Right lobe of liver (tissue), 6 donors: ENCODE results near the gene SH2D4B. TPM values are rescaled to one million over a fixed set of nuclear protein-coding genes. Genes with fewer than 3 reads are reported as not detected.
A peak's percentile ranks its signal among the peaks of the same experiment; 100 is the strongest.
"Not testable (repeated sequence)": the region's sequence is repeated elsewhere in the genome, so short reads cannot be mapped to it uniquely, and the experiment has no call there.

Source experiments
- ATAC-seq, 4 donors: fragments of 200-7000 bp; cut with Tn5 transposase; one replicate each; pipeline ENCODE4 v1.9.1; 2020; ENCODE audit warnings: mild to moderate bottlenecking in 4 of 4, moderate library complexity in 4 of 4
- DNase-seq, 3 donors: peaks; one replicate each; pipeline ENCODE4 v3.0.0-alpha.2; 2020
- H3K27ac ChIP-seq, 3 donors: fragments of 200-600 bp; one replicate each; pipeline ENCODE4 v1.8.0; 2022
- H3K27me3 ChIP-seq, 2 donors: fragments of 200-600 bp; one replicate each; pipeline ENCODE4 v1.8.0; 2022
- H3K36me3 ChIP-seq, 4 donors: fragments of 200-600 bp; sonication (generic) in 1 of 4; one replicate each; pipeline versions ENCODE4 v1.5.1 to v1.8.0; 2017 to 2022; ENCODE audit warnings: control low read depth in 1 of 4
- H3K4me1 ChIP-seq, 4 donors: fragments of 200-600 bp; sonication (generic) in 1 of 4; one replicate each; pipeline versions ENCODE4 v1.5.1 to v1.8.0; 2017 to 2022; ENCODE audit warnings: control low read depth in 1 of 4
- H3K4me3 ChIP-seq, 3 donors: fragments of 200-600 bp; one replicate each; pipeline ENCODE4 v1.8.0; 2022
- H3K9me3 ChIP-seq, 4 donors: fragments of 200-600 bp; sonication (generic) in 1 of 4; one replicate each; pipeline versions ENCODE4 v1.5.1 to v1.8.0; 2017 to 2022; ENCODE audit warnings: control low read depth in 1 of 4
- POLR2A ChIP-seq: fragments of 450-650 bp; IDR thresholded peaks from one replicate; pipeline ENCODE4 v1.6.1; 2017; ENCODE audit warnings: antibody characterized with exemption, mild to moderate bottlenecking
- WGBS: methylation state at CpG from one replicate; pipeline ENCODE4 v1.1.6; 2018; ENCODE audit warnings: low coverage, low lambda C conversion rate; ENCODE audit not compliant: insufficient coverage; ENCODE audit errors: missing lambda C conversion rate; 5-methylcytosine and 5-hydroxymethylcytosine counted together
- intact Hi-C, 2 donors: fragments of 100-400 bp; cut with DNase I; formaldehyde crosslinking; loops; one replicate each; pipeline versions ENCODE4 v1.11.2 to v1.14.1; 2022
- total RNA-seq, 6 experiments: library from RNA; depleted of rRNA in 2 of 6; stranded (reverse); fragments of >200 nt in 2 of 6; fragmentation: NEBNext Ultra II Directional in 3 of 6; extraction: Animal tissue kit (Norgen Biotek cat#: 25700) in 3 of 6; gene quantifications; one replicate each; pipeline versions ENCODE4 v1.1.0 to v1.2.4, GENCODE V29; 2016 to 2023
- TF ChIP-seq, protein P1 (sequence below), 4 donors: fragments of 200-600 bp in 3 of 4; fragments of 450-650 bp in 1 of 4; IDR thresholded peaks; one replicate each; pipeline versions ENCODE4 v1.5.1 to v1.8.0; 2016 to 2022; ENCODE audit warnings: antibody characterized with exemption in 4 of 4, mild to moderate bottlenecking in 2 of 4
- donor health status: DM: no; HTN: yes; CAD: no.
- donor health status: DM: no; HTN: no; CAD: no.
- donor health status: DM: no; HTN: no; CAD: no.
- donor health status: DM: no; HTN: yes; CAD: no.
- donor health status: DM: no; HTN: yes; CAD: no.

The SH2D4B gene
- total RNA-seq, 6 experiments from 2014 or later: not detected

DNA sequence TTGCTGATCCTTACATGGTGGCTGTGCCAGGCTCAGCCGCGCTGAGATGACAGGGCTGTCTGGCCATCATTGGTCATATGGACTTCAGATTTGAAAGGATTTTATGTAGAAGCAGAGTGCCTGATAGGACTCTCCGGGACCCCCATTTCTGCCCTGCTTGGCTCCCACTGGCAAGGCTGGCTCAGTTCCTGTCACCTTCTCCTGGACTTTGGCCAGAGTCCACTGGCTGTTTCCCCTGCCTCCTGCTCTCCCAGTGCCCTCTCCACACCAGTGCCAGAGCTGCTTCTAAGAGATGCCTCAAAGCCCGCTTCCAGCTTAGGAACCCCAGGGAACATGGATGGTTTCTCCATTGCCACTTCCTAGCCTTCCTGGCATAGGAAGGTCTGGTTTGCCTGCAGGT, 5.1 kb upstream of the SH2D4B start:
- peak in 1 of 3 donors; percentile 45 for DNase-seq
- Histone ChIP-seq H3K27me3 (no peaks in the 10 kb centered on the region), H3K27ac (no peak overlapping the region), H3K9me3 (no peaks in the 10 kb centered on the region), H3K4me3 (no peak overlapping the region), H3K36me3 (no peaks in the 10 kb centered on the region), H3K4me1 (no peaks in the 10 kb centered on the region)
- no peak for ATAC-seq
- TF ChIP-seq, protein P1, sequence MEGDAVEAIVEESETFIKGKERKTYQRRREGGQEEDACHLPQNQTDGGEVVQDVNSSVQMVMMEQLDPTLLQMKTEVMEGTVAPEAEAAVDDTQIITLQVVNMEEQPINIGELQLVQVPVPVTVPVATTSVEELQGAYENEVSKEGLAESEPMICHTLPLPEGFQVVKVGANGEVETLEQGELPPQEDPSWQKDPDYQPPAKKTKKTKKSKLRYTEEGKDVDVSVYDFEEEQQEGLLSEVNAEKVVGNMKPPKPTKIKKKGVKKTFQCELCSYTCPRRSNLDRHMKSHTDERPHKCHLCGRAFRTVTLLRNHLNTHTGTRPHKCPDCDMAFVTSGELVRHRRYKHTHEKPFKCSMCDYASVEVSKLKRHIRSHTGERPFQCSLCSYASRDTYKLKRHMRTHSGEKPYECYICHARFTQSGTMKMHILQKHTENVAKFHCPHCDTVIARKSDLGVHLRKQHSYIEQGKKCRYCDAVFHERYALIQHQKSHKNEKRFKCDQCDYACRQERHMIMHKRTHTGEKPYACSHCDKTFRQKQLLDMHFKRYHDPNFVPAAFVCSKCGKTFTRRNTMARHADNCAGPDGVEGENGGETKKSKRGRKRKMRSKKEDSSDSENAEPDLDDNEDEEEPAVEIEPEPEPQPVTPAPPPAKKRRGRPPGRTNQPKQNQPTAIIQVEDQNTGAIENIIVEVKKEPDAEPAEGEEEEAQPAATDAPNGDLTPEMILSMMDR (IDR thresholded peaks at IDR 0.05): no peak
- TF ChIP-seq POLR2A: no peak
- intact Hi-C loops: no loop called here
- 93% methylated on average over 3 of the region's 4 CpGs for WGBS

DNA sequence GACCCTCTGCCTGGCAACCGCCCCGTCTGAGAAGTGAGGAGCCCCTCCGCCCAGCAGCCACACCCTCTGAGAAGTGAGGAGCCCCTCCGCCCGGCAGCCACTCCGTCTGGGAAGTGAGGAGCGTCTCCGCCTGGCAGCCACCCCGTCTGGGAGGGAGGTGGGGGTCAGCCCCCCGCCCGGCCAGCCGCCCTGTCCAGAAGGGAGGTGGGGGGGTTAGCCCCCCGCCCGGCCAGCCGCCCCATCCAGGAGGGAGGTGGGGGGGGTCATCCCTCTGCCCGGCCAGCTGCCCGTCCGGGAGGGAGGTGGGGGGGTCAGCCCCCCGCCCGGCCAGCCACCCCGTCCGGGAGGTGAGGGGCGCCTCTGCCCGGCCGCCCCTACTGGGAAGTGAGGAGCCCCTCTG, 3.6 kb upstream of the SH2D4B start:
- H3K4me3 ChIP-seq, H3K36me3 ChIP-seq, intact Hi-C loops, H3K9me3 ChIP-seq, H3K27ac ChIP-seq, H3K4me1 ChIP-seq, H3K27me3 ChIP-seq, ATAC-seq: not testable (repeated sequence)
- peak in 1 of 3 donors; percentile 15 for DNase-seq
- no CpG with 5 or more reads among the region's 25 CpGs for WGBS

DNA sequence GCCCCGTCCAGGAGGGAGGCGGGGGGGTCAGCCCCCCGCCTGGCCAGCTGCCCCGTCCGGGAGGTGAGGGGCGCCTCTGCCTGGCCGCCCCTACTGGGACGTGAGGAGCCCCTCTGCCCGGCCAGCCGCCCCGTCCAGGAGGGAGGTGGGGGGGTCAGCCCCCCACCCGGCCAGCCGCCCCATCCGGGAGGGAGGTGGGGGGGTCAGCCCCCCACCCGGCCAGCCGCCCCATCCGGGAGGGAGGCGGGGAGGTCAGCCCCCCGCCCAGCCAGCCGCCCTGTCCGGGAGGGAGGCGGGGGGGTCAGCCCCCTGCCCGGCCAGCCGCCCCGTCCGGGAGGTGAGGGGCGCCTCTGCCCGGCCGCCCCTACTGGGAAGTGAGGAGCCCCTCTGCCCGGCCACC, 3.1 kb upstream of the SH2D4B start:
- intact Hi-C loops, H3K36me3 ChIP-seq, H3K27ac ChIP-seq, H3K4me1 ChIP-seq, ATAC-seq, H3K9me3 ChIP-seq, H3K4me3 ChIP-seq, H3K27me3 ChIP-seq: not testable (repeated sequence)
- DNase-seq: peak in 1 of 3 donors; percentile 19
- 67% methylated on average over 1 of the region's 30 CpGs for WGBS

DNA sequence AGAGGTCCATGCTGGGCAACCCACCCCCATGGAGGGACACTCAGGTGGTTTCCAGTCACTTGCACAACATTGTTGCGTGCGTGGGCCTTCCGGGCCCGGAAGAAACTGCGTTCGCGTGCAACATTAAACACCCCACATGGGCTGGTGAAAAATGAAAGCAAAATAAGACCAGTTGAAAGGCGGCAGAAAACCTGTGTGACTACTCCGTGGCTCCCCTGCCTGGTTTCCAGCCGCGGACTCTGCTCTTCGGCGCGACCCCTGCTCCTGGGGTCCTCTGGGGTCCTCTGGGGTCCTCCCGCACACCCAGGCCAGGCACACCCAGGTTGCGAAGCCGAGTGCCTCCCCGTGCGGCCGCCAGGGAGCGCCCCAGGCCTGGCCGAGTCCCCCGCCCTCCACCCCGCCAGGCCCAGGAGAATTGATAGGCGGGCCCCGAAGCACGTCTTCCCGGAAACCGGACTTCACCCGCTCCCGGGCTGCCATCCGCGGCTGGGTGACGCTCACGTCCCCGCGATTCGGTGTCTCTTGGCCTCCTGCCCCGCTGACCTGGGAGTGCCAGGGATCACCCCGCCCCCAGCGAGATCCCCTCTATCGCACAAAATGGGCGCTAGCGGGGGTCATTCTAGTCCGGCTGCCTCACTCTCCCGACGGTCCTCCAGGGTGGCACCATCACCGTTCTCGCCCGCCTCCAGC, 1.9 kb upstream of the SH2D4B start:
- intact Hi-C loops: no loop called here
- WGBS: 38% methylated on average over 9 of the region's 50 CpGs
- H3K27ac ChIP-seq: peak overlapping the region; percentile 12 to 86 (median 83)

DNA sequence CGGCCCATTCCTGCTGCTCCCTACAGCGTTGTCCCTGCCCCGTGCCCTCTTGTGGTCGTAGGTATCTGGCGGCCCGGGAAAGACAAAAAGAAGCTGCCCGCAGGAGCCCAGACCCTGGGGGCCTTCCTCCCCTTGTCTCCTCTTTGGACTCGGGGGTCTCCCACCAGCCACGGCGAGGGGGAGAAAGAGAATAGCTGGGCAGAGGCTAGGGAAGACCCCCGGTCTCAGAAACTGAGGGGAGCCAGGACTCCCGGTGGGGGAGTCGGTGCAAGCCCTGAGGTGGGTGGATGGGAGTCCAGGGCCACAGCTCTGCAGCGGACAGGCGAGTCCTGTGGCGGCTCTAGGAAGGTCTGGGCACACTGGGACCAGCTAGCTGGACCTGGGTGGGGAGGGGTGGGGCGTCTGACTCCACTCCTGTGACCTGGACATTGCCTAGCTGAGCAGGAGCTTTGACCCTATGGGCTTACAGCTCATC, 1.3 kb upstream of the SH2D4B start:
- no peak for TF ChIP-seq POLR2A
- TF ChIP-seq, protein P1 (IDR thresholded peaks at IDR 0.05): no peak
- Histone ChIP-seq H3K27me3 (no peaks in the 10 kb centered on the region), H3K9me3 (no peaks in the 10 kb centered on the region), H3K4me1 (no peaks in the 10 kb centered on the region), H3K36me3 (no peaks in the 10 kb centered on the region), H3K27ac (peak overlapping the region in 2 of 3 donors; percentile 83 to 86), H3K4me3 (peak overlapping the region; percentile 39 to 53 (median 40))
- ATAC-seq (peak in 3 of 4 donors; percentile 3 to 44 (median 8)), DNase-seq (no peak)
- intact Hi-C loops: no loop called here
- WGBS: 60% methylated on average over 3 of the region's 17 CpGs

More for the DNA sequence above, 1.9 kb upstream of the SH2D4B start:
- H3K4me3 ChIP-seq: peak overlapping the region; percentile 39 to 53 (median 40)
- DNase-seq (peak; percentile 81 to 92 (median 90)), ATAC-seq (peak; percentile 92 to 97 (median 96))
- TF ChIP-seq, protein P1 (IDR thresholded peaks at IDR 0.05): peak; percentile 61 to 85 (median 81)
- peak; percentile 48 for TF ChIP-seq POLR2A
- no peaks in the 10 kb centered on the region for H3K36me3 ChIP-seq
- H3K27me3 ChIP-seq: no peaks in the 10 kb centered on the region
- no peaks in the 10 kb centered on the region for H3K9me3 ChIP-seq
- H3K4me1 ChIP-seq: no peaks in the 10 kb centered on the region
